ENCODE measurements around the gene HEXD. TPM values are rescaled to one million over a fixed set of nuclear protein-coding genes. Genes with fewer than 3 reads are reported as not detected.
"Not testable (repeated sequence)": the region's sequence is repeated elsewhere in the genome, so short reads cannot be mapped to it uniquely, and the experiment has no call there.

The HEXD gene
- total RNA-seq, 1 donor, result 9.4 TPM

- no peak for TF ChIP-seq CTCF (IDR thresholded peaks at IDR 0.05; ENCODE audit: insufficient read depth, low read length)
- DNase-seq (ENCODE audit: low read depth), result no peak
- H3K4me3 ChIP-seq (ENCODE audit: low read depth, low read length), result no peak overlapping the region
These were observed 39.5 kb upstream of the HEXD start for GRCh38 chr17:82378741-82379021.

- no peak for TF ChIP-seq CTCF (IDR thresholded peaks at IDR 0.05; ENCODE audit: insufficient read depth, low read length)
- DNase-seq (ENCODE audit: low read depth), result peak; percentile 64
- peak overlapping the region; percentile 22 for H3K4me3 ChIP-seq (ENCODE audit: low read depth, low read length)
These were observed 37.1 kb upstream of the HEXD start for GRCh38 chr17:82380860-82381702.

GRCh38 chr17:82381703-82382009, 36.5 kb upstream of the HEXD start:
- not testable (repeated sequence) for H3K4me3 ChIP-seq (ENCODE audit: low read depth, low read length); DNase-seq (ENCODE audit: low read depth)

GRCh38 chr17:82382220-82382932, 35.8 kb upstream of the HEXD start:
- not testable (repeated sequence) for H3K4me3 ChIP-seq (ENCODE audit: low read depth, low read length); DNase-seq (ENCODE audit: low read depth)

- no peak for DNase-seq (ENCODE audit: low read depth)
- no peak overlapping the region for H3K4me3 ChIP-seq (ENCODE audit: low read depth, low read length)
- TF ChIP-seq CTCF (IDR thresholded peaks at IDR 0.05; ENCODE audit: insufficient read depth, low read length), result no peak
These were observed 35.3 kb upstream of the HEXD start for GRCh38 chr17:82382933-82383255.

- TF ChIP-seq CTCF (IDR thresholded peaks at IDR 0.05; ENCODE audit: insufficient read depth, low read length), result no peak
- no peak overlapping the region for H3K4me3 ChIP-seq (ENCODE audit: low read depth, low read length)
- DNase-seq (ENCODE audit: low read depth), result no peak
These were observed 34.7 kb upstream of the HEXD start for GRCh38 chr17:82383411-82383810.

GRCh38 chr17:82384051-82384729, 34.0 kb upstream of the HEXD start:
- DNase-seq (ENCODE audit: low read depth), result no peak
- TF ChIP-seq CTCF (IDR thresholded peaks at IDR 0.05; ENCODE audit: insufficient read depth, low read length), result no peak
- no peak overlapping the region for H3K4me3 ChIP-seq (ENCODE audit: low read depth, low read length)
